CD14-positive monocyte (primary cell): ENCODE measurements around the gene R3HDM4. TPM values are rescaled to one million over a fixed set of nuclear protein-coding genes. Genes with fewer than 3 reads are reported as not detected.
A peak's percentile ranks its signal among the peaks of the same experiment; 100 is the strongest.

Experiments
- DNase-seq, 3 donors: peaks; one replicate each; pipeline ENCODE4 v3.0.0-alpha.2; 2011 to 2022
- H2AFZ ChIP-seq: 2 replicates; pipeline ENCODE4 v1.6.0; 2012; ENCODE audit warnings: mild to moderate bottlenecking, low read depth, low read length, inconsistent platforms; ENCODE audit not compliant: insufficient read depth, poor library complexity, severe bottlenecking
- H3K27ac ChIP-seq, 2 donors: 1 replicate in 1 of 2; 2 replicates in 1 of 2; pipeline ENCODE4 v1.5.1; 2012 to 2013; ENCODE audit warnings: low read length in 2 of 2, control low read depth in 1 of 2, inconsistent platforms in 1 of 2, low read depth in 1 of 2, mild to moderate bottlenecking in 1 of 2
- H3K27me3 ChIP-seq, 2 donors: one replicate each; pipeline versions ENCODE4 v1.6.0 to v1.6.1; 2011 to 2013; ENCODE audit warnings: low read length in 2 of 2; ENCODE audit not compliant: control insufficient read depth in 2 of 2, insufficient read depth in 2 of 2
- H3K36me3 ChIP-seq, 2 donors: replicated peaks in 1 of 2; 1 replicate in 1 of 2; 2 replicates in 1 of 2; pipeline versions ENCODE4 v1.5.1 to v1.6.1; 2012 to 2013; ENCODE audit warnings: low read length in 2 of 2, control low read depth in 1 of 2, inconsistent platforms in 1 of 2, mild to moderate bottlenecking in 1 of 2; ENCODE audit not compliant: insufficient read depth in 2 of 2, control insufficient read depth in 1 of 2
- H3K4me1 ChIP-seq, 2 donors: 1 replicate in 1 of 2; 2 replicates in 1 of 2; pipeline versions ENCODE4 v1.5.1 to v1.6.1; 2012 to 2013; ENCODE audit warnings: low read length in 2 of 2, control low read depth in 1 of 2, inconsistent platforms in 1 of 2, mild to moderate bottlenecking in 1 of 2, moderate library complexity in 1 of 2; ENCODE audit not compliant: insufficient read depth in 2 of 2, control insufficient read depth in 1 of 2
- H3K4me2 ChIP-seq: replicated peaks from 2 replicates; pipeline ENCODE3; 2012; ENCODE audit warnings: low read length, moderate library complexity, mild to moderate bottlenecking; ENCODE audit not compliant: poor library complexity, severe bottlenecking; ENCODE audit errors: extremely low read depth
- H3K4me3 ChIP-seq, 3 experiments: fragments of 200-600 bp in 1 of 3; sonication (generic) in 1 of 3; replicated peaks in 1 of 3; 1 replicate in 2 of 3; 2 replicates in 1 of 3; pipeline ENCODE4 v1.5.1; 2011 to 2013; ENCODE audit warnings: low read length in 3 of 3, mild to moderate bottlenecking in 3 of 3, control low read depth in 2 of 3, low read depth in 2 of 3, inconsistent platforms in 1 of 3, moderate library complexity in 1 of 3
- H3K79me2 ChIP-seq: 2 replicates; pipeline ENCODE4 v1.6.0; 2012; ENCODE audit warnings: mild to moderate bottlenecking, control low read depth, inconsistent platforms, low read length, moderate library complexity; ENCODE audit not compliant: insufficient read depth
- H3K9ac ChIP-seq: 2 replicates; pipeline ENCODE4 v1.6.0; 2017; ENCODE audit warnings: low read length, mild to moderate bottlenecking; ENCODE audit not compliant: insufficient read depth, poor library complexity, severe bottlenecking
- H3K9me3 ChIP-seq, 2 donors: replicated peaks in 1 of 2; 1 replicate in 1 of 2; 2 replicates in 1 of 2; pipeline versions ENCODE4 v1.5.1 to v1.6.1; 2012 to 2013; ENCODE audit warnings: low read length in 2 of 2, control low read depth in 1 of 2; ENCODE audit not compliant: control insufficient read depth in 1 of 2, insufficient read depth in 1 of 2
- H4K20me1 ChIP-seq: 2 replicates; pipeline ENCODE4 v1.6.0; 2012; ENCODE audit warnings: mild to moderate bottlenecking, low read length, control low read depth, moderate library complexity; ENCODE audit not compliant: insufficient read depth
- H3K27ac Mint-ChIP-seq, 7 donors: one replicate each; pipeline ENCODE4 v1.8.0; 2020; ENCODE audit warnings: mild to moderate bottlenecking in 7 of 7, mixed read lengths in 7 of 7, moderate library complexity in 6 of 7, inconsistent platforms in 2 of 7
- H3K27me3 Mint-ChIP-seq, 3 donors: one replicate each; pipeline ENCODE4 v1.8.0; 2021 to 2022; ENCODE audit warnings: low read depth in 3 of 3, mild to moderate bottlenecking in 3 of 3, mixed read lengths in 3 of 3, moderate library complexity in 3 of 3, inconsistent platforms in 1 of 3
- H3K36me3 Mint-ChIP-seq, 2 donors: one replicate each; pipeline ENCODE4 v1.8.0; 2020; ENCODE audit warnings: mixed read lengths in 2 of 2, inconsistent platforms in 1 of 2, mild to moderate bottlenecking in 1 of 2
- H3K4me1 Mint-ChIP-seq: one replicate; pipeline ENCODE4 v1.8.0; 2020; ENCODE audit warnings: mild to moderate bottlenecking, mixed read lengths
- H3K4me3 Mint-ChIP-seq, 2 donors: one replicate each; pipeline ENCODE4 v1.8.0; 2020; ENCODE audit warnings: mild to moderate bottlenecking in 2 of 2, mixed read lengths in 2 of 2, moderate library complexity in 1 of 2
- H3K9me3 Mint-ChIP-seq, 7 donors: one replicate each; pipeline ENCODE4 v1.8.0; 2020 to 2022; ENCODE audit warnings: mixed read lengths in 7 of 7, mild to moderate bottlenecking in 6 of 7, moderate library complexity in 6 of 7, inconsistent platforms in 2 of 7
- WGBS: methylation state at CpG from one replicate; pipeline ENCODE4 v1.1.5; 2013; ENCODE audit warnings: missing lambda C conversion rate; ENCODE audit not compliant: insufficient coverage; 5-methylcytosine and 5-hydroxymethylcytosine counted together
- intact Hi-C, 2 donors: fragments of 100-400 bp; cut with micrococcal nuclease; formaldehyde crosslinking; loops; one replicate each; pipeline versions ENCODE4 v1.15.0 to v1.15.1; 2023
- polyA plus RNA-seq, 3 donors: library from polyadenylated mRNA; depleted of rRNA in 1 of 3; unstranded in 2 of 3; stranded (reverse) in 1 of 3; fragments of 300-500 nt in 2 of 3; fragments of >200 nt in 1 of 3; fragmentation: Illumina TruSeq in 2 of 3; gene quantifications; 1 replicate in 2 of 3; 2 replicates in 1 of 3; pipeline ENCODE4 v1.2.3, GENCODE V29; 2012 to 2021
- TF ChIP-seq, protein P1 (sequence below): fragments of 200-600 bp; IDR thresholded peaks from one replicate; pipeline ENCODE4 v1.8.0; 2022; ENCODE audit warnings: antibody characterized with exemption, mild to moderate bottlenecking

R3HDM4 gene
- polyA plus RNA-seq, 3 donors = 70.8 to 99.9 (median 78.7) TPM

DNA sequence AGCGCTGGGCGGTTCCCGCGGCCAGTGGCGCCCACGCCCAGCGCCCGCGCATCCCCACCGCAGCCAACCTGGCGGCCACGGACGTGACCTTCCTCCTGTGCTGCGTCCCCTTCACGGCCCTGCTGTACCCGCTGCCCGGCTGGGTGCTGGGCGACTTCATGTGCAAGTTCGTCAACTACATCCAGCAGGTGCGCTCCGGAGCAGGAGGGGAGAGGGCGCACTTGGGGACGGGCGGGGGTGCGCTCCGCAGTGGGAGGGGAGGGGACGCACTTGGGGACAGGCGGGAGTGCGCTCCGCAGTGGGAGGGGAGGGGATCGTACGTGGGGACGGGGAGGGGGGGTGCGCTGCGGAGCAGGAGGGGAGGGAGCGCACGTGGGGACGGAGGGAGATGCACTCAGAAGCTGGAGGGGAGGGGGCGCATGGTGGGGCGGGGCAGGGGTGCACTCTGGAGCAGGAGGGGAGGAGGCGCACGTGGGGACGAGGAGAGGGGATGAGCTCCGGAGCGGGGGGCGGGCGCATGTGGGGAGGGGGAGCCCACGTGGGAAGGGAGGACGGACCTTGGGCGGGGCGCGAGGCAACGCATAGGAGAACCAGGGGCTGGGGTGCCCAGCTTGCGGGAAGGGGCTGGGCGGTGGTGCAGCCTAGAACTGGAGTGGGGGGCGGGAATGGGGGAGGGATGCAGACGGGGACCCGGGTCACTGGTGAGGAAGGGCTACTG, 5.6 kb upstream of the R3HDM4 start:
- Histone ChIP-seq H2AFZ (no peak overlapping the region), H3K4me1 (peaks cover 41 to 61% of the 10 kb centered on the region in 2 donors)
- intact Hi-C loops = loop anchor here in 1 of 2 donors (2.0 kb wide), 1 partner anchor 64 kb away; no protein-coding TSS in a partner anchor

DNA sequence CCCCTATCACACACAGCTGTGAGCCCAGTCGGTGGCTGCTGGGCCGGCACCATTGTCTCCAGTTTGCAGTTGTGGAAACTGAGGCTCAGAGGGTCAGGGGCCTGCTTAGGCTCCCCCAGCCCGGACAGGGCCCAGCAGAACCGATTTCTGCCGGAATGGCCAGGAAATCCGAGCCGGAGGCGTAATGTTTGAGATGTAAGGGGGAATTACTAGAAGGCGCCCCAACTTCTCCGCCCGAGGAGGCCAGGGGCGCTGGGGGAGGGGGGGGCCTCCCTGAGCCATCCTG, 5.1 kb upstream of the R3HDM4 start:
- Histone ChIP-seq H3K36me3 (no peaks in the 10 kb centered on the region), H3K9ac (no peak overlapping the region), H3K79me2 (peaks cover 4% of the 10 kb centered on the region), H4K20me1 (peaks cover 9% of the 10 kb centered on the region), H3K4me2 (peak overlapping the region; percentile 59), H3K4me3 (peak overlapping the region in 1 of 3 experiments; percentile 49), H3K4me1 (peaks cover 42 to 62% of the 10 kb centered on the region in 2 donors), H3K9me3 (no peaks in the 10 kb centered on the region), H3K27ac (no peak overlapping the region), H2AFZ (peak overlapping the region; percentile 63), H3K27me3 (peaks cover 23 to 47% of the 10 kb centered on the region in 2 donors)
- Mint-ChIP-seq H3K9me3 (peaks cover 0 to 7% (median 3%) of the 10 kb centered on the region in 7 donors), H3K4me3 (peak overlapping the region in 1 of 2 donors; percentile 35), H3K27me3 (peaks cover 39 to 61% (median 52%) of the 10 kb centered on the region in 3 donors), H3K36me3 (peaks cover 0 to 2% of the 10 kb centered on the region in 2 donors), H3K4me1 (peaks cover 28% of the 10 kb centered on the region), H3K27ac (peak overlapping the region in 1 of 7 donors; percentile 41)
- DNase-seq = no peak
- 1% methylated on average over 10 of the region's 12 CpGs for WGBS
- TF ChIP-seq, protein P1, sequence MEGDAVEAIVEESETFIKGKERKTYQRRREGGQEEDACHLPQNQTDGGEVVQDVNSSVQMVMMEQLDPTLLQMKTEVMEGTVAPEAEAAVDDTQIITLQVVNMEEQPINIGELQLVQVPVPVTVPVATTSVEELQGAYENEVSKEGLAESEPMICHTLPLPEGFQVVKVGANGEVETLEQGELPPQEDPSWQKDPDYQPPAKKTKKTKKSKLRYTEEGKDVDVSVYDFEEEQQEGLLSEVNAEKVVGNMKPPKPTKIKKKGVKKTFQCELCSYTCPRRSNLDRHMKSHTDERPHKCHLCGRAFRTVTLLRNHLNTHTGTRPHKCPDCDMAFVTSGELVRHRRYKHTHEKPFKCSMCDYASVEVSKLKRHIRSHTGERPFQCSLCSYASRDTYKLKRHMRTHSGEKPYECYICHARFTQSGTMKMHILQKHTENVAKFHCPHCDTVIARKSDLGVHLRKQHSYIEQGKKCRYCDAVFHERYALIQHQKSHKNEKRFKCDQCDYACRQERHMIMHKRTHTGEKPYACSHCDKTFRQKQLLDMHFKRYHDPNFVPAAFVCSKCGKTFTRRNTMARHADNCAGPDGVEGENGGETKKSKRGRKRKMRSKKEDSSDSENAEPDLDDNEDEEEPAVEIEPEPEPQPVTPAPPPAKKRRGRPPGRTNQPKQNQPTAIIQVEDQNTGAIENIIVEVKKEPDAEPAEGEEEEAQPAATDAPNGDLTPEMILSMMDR = no peak
- intact Hi-C loops = loop anchor here in 1 of 2 donors (2.0 kb wide), 1 partner anchor 63 kb away; no protein-coding TSS in a partner anchor

More for the DNA sequence above, 5.6 kb upstream of the R3HDM4 start:
- Mint-ChIP-seq H3K4me3 (peak overlapping the region in 1 of 2 donors; percentile 63), H3K9me3 (peaks cover 0 to 7% (median 3%) of the 10 kb centered on the region in 7 donors), H3K27ac (no peak overlapping the region), H3K27me3 (peaks cover 45 to 62% (median 56%) of the 10 kb centered on the region in 3 donors), H3K36me3 (peaks cover 0 to 2% of the 10 kb centered on the region in 2 donors), H3K4me1 (peaks cover 31% of the 10 kb centered on the region)
- Histone ChIP-seq H3K9me3 (no peaks in the 10 kb centered on the region), H3K9ac (no peak overlapping the region), H3K79me2 (peaks cover 2% of the 10 kb centered on the region), H3K36me3 (no peaks in the 10 kb centered on the region), H4K20me1 (peaks cover 9% of the 10 kb centered on the region), H3K27me3 (peaks cover 23 to 47% of the 10 kb centered on the region in 2 donors), H3K4me2 (peak overlapping the region; percentile 59), H3K27ac (no peak overlapping the region), H3K4me3 (no peak overlapping the region)
- under 1% methylated on average over 42 of the region's 58 CpGs for WGBS
- TF ChIP-seq, protein P1 = no peak
- no peak for DNase-seq
